ENCODE measurements around the gene FAM118B.

Gene FAM118B

DNA sequence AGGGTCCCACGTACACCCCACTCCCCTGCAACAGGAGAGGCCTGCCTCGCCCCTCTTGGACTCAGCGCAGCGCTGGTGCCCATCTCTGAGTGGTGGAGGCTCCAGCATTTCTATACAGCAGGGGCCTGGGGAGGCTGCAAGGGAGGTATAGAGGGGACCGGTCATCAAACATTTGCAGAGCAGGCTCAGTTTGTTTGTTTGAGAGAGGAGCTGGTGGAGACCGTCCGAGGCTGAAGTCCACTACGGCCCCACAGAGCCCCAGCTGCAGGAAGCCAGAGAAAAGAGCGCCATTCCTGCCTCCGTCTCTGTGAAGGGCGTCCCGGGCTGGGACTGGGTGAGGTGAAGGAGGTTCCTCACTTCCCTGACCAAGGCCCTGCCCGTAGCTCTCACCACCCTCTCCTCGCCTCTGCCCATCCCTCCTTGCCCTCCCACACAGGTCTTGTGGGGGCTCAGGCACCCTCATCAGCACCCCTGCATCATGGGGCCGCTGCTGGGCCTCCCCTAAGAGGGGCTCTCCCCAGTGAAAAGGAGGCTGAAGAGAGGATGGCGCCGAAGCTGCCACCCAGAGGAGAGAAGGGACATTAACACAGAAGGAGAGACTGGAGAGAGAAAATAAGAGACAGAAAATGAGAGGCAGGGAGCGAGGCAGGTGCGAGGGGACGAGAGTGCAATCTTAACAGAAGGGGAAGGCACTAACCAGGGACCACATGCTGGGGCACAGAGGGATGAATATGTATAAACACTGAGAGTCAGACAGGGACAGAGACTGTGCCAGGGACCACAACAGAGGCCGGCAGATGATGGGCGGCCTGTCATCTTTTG lies 24.7 kb upstream of the FAM118B start:
- DNase-seq, result no peak

DNA sequence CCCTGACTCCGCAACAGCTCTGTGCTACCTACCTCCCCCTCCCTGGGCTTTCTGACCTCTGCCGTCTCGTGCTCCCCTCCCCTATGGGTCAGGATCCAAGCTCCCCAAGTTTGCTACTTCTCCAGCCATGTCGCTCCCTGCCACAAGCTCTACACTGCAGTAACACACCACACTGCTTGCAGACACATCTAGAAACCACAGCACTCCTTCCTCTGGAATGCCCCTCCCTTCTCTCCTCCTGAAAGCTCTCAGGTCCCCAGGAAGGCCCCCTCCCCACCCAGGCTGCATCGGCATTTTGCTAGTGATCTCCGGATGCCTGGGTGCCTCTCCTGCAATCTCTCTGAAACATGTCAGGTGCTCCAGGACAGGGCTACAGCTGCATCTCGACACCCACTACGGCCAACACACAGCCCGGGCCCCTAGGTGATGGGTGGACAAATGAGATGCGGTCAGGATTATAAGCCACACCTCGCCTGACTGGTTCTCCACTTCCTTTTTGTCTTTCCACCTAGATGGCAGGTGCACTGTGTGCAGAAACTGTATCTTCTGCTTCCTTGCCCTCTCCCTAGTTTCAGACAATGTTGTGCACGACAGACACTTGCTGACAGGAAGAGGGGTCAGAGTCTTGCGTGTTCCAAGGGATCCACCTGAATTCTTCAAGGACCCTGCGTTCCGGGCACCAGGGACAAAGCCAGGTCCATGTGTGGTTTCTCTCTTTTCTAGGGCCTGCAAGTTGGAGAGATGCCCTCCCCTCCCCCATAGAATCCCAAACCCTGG lies 23.1 kb upstream of the FAM118B start:
- no peak for DNase-seq

DNA sequence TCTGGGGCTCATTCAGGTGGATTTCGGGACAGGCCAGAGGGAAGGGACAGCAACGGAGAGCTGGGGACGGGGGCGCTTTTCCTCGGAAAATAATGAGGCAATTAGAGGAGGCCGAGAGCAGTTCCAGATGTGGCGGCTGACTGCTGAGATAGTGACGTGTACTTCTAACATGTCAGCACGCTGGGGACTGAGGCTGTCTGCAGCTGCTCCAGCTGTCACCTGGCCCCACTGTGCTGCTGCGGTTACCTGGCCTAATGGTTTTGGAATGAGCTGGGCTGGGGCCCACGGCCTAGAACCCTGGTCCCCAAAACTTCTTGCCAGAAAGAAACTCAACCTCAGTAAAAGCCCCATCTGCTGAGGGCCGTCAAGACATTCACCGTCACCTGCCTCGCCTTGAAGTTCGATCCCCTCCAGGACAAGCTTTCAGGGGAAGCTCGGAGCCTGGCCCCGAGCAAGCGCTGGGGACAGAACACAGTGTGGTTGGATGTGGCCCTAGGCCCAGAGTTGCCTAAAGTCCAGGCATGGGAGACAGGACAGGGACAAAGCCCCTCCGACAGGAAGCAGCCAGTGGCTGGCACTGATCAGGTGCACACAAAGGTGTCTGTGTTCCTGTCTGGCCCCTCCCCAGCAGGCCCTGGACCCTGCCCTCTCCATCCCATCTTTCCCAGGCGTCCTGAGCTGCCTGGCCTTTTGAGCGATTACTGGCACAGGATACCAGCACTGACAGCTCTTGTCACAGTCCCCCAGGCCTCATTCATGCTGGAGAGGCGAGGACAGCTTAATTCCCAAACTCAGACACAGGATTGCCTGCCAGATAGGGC lies 22.3 kb upstream of the FAM118B start:
- DNase-seq, result no peak

DNA sequence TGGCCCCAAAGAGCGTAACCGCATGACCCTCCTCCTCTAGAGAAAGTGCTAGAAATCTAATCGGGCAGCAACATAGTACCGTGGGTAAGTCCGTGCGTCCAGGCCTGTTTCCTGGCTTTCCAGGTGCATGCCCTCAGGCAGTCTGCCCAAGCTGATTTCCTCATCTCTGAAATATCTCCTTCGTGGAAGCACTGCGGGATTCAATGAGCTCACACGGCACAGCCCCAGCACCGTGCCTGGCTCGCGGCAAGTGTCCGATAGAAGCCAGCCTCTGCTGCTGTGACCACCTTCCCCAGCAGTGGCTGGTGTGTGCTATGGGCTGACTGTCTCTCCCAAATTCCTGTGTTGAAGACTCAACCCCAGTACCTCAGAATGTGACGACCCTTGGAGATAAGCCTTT lies 20.8 kb upstream of the FAM118B start:
- no peak for DNase-seq

DNA sequence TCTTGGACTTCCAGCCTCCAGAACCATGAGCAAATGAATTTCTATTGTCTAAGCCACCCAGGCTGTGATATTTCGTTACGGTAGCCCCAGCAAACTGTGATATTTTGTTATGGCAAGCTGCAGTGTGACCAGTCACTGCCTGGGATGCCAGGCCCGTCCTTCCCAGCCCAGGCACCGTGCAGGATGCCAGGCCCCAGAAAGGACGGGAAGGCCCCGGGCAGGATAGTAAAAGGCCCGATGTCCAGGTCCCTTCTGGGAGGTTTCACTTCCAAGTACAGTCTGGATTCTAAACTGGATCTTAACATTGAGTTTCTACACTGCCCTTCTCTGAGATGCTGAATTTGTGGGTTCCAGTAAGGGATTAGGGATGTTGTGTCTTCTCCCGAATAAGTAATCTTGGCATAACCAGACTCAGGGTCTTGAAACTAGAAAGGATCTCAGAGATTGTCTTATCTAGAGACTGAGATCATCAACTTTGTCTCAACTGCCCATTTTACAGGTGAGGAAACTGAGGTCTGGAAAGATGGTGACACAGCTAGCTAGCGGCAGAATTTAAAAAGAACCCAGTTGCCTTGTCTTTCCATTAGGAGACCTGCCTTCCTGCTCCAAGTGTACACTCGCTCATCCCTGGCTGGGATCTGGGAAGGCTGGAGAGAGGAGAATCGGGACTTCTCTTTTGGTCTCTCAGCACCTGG lies 20.1 kb upstream of the FAM118B start:
- DNase-seq, result no peak

DNA sequence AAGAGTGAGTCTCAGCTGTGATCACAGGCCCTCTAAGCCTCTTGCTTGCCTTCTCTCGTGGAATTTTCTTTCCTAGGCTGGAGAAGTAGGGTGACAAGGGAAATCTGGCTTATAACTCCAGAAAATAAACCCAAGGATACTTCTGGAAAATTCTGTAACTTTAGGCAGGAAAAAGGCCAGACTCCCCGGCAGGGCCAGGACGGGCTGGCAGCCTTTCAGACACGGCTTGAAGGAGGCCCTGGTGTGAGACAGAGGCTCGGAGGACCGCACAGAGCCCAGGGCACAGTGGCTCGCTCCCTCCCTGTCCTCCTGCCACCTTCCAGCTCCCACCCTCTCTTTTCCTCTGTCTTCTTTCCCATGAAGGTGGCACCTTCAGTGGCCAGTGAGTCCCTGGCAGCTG lies 19.2 kb upstream of the FAM118B start:
- no peak for DNase-seq

DNA sequence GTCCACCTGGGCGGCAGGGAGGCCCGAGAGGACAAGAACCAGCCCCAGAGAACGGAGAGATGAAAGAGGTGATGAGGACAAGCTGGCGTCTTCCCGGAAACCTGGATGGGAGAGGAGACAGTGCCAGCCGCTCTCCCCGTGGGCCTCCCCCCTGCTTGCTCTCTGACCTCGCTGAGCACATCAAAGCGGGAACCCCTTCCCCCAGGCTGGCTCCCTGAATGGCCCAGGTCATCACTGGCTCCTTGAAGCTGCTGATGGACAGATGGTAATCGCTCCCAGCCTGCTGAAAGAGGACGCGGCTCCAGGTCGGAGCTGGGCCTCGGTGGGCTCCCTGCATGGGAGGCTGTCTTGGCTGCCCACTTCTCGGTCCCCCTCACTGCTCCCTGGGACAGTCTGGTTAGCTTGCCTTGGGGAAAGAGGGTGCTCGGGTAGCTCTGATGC lies 18.5 kb upstream of the FAM118B start:
- DNase-seq, result no peak

DNA sequence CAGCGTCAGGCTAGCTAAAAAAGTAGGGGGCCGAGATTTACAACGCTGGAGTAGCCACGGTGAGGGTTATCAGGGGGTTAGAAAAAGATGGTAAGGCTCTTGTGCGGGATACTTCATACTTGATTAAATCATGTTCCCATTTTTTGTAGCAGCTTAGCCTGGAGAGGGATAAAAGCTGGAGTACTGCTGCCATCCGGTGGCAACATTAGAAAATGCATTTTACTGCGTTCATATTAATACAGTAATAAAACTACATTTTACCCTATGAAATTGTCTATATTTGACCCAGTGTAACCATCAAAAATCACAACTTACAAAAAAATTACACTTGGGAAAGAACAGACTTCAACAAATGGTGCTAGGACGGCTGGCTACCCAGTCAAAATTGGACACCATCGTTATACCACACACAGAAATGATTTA lies 17.4 kb upstream of the FAM118B start:
- peak; percentile 50 for DNase-seq

DNA sequence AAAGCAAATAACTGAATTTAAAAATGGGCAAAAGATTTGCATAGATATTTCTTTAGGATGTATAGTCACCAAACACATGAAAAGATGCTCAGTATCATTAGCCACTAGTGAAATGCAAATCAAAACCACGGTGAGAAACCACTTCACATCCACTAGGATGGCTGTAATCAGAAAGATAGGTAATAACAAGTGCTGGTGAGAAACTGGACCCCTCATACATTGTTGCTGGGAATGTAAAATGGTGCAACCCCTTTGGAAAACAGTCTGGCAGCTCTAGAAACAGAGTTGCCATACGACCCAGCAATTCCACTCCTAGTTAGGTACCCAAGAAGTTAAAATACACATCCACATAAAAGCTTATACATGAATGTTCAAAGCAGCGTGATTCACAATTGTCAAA lies 16.5 kb upstream of the FAM118B start:
- no peak for DNase-seq

DNA sequence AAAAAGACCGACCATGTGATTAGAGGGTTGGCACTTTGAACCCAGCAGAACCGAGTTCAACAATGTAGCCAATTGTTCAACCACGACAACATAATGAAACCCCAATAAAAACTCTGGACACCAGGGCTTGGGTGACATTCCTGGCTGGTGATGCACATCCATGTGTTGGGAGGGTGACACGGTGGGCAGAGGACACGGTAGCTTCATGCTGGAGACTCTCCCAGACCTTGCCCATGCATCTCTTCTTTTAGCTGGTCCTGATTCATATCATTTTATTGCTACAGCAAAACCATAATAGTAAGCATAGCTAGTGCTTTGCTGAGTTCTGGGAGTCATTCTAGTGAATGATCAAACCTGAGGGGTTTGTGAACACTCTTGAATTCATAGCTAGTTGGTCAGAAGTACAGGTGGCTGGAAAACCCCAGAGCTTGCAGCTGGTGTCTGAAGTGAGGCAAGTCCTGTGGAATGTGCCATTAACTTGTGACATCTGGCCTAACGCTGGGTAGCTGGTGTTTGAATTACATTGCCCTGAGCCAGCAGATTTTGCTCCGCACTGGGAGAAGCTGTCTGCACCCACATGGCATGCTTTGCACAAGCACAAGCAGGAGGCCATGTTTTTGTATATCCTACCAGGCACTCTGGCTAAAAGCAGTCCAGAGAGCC lies 14.2 kb upstream of the FAM118B start:
- peak; percentile 51 for DNase-seq

DNA sequence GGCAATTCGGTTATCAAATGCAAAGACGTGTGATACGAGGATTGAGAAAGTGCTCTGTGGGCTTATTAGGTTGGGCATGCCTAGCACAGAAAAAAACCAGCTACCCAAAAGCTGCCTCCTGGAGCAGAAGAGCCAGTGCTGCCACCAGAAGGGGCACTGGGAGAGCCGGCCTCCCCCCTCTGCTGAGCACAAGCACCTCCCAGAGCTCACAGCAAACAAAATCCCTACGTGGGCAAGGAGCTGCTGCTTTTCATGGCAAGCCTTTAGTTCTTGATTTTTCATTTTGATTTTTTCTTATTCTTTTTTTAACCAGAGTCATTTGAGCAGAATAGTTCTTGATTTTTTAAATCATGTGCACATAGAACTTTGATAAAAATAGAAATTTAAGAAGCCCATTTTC lies 12.9 kb upstream of the FAM118B start:
- no peak for DNase-seq

DNA sequence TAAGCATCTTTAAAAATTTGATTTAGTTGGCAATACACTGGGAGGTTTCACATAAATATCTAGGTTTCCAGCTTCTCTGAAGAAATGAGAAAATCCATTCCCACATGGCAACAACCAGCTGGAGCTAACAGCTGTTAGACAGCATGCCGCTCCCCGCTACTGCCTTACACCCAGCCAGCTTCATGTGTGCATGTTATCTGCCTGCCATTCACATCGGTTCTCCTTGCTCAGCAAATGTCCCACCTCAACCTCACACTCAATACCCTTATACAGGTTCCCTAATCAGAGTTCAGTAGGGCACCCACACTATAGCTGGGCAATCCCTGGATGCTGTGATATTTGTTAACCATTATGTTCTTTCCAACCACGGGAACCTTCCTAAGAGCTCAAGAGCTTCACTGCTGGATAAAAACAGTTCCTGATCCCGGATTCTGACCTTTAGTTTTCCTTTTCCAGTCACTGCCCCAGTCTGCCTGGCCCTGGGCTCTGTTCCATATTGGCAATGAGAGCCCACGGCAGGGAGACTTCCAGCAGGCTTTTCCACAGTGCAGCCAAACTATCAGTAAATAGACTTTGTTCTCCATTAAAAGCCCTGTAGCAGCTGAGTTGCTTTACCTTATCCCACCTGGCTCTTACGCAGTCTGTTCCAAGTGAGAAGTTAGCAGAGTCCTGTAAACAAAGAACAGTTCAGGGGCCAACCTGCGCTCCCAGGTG lies 8.8 kb upstream of the FAM118B start:
- DNase-seq, result no peak

DNA sequence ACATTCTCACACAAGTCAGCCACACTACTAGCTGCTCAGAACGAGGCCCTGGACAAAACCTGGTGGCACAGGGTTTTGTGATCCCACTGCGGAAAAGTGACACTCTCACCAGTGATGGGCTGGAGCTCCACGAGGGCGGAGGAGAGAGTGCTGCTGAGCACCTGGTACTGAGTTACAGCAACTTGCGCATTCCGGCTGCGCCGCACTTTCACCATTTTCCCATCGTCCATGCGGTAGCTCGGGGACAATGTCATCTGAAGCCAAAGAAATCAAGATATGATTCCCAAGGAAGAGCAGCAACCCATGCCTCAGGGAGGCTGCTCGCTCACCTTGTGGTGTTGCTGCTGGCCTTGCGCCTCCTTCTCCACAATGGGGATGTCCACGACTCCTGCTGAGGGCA lies 6.2 kb upstream of the FAM118B start:
- no peak for DNase-seq

DNA sequence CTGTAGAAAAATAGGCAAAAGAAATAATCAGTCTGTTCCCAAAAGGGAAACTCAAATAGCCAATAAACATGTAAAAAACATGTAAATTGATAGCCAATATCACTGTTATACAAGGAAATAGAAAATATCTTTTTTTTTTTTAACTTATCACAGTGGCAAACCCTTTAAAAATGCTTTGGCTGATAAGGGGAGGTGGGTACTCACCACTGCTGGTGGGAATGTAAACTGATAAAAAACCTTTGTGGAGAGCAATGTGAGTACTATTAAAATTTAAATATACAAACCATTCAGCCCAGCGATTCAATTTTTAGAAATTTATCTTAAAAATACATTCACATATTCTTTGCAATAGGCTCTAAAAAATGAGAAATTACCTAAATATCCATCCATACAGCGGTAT lies 3.7 kb upstream of the FAM118B start:
- DNase-seq, result no peak

DNA sequence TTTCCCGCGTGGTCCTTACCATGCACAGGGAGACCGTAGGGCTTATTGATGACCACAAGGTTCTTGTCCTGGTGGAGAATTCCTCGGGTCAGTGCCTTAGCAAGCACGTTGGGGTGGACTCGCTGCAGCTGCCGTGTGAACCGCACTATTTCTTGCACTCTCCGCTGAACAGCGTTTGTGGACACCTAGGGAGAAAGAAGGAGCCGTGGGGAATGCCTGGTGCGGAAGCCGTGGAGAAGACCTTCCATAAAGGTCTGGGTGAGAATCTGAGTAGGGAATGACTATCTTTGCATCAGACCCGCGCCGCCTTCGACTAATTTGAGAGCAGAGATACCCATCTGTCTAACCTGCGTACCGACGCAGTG lies 729 bp upstream of the FAM118B start:
- no peak for DNase-seq

DNA sequence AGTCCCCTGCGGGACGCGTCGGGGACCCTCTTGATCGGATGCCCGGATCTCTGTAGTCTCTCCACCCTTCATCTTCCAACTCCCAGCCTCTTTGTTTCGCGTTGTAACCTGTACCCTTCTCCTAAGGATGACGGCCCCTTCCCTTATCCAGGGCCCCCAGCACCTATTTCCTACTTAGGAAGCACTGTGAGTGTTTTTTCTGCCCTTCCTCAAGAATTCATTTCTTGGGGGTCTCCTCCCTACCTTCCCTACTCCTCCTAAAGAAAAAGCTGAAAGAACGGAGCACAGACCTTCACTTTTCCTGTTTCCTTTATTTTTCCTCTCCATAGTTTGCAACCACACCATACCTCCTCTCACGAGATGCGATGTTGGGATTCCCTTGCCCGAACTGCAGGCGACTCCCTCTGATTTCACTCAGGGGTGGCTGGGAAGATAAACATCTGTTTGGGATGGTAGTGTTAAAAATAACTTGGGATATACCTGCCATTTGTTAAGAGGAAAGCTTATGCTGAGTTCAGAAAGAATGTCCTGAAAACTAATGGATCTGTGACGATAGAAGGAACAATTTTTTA lies 593 bp downstream of the FAM118B start:
- DNase-seq, result no peak

DNA sequence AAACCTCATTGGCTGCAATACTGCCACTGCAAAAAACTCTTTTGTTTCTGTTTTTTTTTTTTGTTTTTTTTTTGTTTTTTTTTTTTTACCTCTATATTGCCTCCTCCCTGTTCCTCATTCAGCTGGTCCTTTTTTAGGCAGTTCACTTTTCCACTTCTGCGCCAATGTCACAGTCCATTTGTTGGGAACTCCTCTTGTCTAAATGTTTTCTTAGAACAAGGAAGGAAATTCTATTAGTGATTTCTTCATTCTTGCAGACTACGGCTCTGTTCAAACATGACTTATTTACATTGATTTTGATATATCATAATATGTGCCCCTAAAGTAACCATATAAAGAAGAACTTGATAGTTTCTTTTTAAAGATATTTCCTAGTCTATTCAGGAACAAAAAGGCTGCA lies 2.9 kb downstream of the FAM118B start:
- DNase-seq, result peak; percentile 97

DNA sequence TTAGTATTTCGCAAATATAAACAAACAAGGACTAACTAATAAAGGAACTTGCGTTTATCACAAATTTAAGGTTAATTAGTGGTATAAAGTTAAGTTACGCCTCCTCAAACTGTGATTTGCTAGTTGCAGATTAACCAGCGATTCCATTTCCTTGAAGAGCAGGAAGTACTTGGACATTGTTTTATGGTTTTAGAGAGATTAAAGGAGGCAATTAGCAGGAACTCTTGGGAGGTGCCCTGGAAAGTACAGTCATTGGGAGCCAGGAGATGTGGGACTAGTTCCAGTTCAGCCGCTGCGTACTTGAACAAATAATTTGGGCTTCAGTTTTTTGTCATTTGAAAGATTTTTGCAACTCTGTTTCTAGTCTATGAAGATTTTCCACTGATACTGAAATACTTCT lies 3.3 kb downstream of the FAM118B start:
- DNase-seq, result no peak

DNA sequence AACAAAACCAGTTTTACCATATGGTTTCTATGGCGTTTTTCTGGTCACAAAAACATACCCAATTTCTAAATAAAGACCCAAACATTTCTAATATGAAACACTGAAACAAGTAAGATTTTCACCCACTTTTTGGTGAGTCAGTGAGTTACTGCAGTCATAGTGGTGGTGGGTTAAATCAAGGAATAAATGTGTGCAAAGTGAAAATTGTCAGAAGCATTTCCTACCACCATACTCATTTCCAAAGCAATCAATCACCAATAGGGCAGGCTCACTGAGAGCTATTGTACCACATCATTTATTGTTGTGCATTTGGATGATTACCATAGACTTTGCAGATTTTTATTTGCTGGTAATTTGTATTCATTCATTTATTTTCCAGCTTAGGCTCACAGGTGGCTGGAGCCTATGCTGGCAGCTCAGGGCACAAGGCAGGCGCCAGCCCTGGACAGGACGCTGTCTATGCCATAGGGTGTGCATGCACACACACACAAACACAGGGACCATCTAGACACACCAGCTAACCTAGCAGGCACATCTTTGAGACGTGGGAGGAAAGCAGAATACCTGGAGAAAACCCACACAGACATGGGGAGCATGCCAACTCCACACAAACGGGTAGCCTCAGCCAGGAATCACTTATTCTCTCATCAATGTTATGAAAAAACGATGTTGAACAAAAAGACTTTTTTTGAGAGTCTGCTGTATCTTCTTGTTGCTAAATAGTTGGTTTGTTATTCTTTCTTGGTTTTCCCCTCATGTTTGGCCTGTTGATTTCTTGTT lies 5.1 kb downstream of the FAM118B start:
- no peak for DNase-seq

DNA sequence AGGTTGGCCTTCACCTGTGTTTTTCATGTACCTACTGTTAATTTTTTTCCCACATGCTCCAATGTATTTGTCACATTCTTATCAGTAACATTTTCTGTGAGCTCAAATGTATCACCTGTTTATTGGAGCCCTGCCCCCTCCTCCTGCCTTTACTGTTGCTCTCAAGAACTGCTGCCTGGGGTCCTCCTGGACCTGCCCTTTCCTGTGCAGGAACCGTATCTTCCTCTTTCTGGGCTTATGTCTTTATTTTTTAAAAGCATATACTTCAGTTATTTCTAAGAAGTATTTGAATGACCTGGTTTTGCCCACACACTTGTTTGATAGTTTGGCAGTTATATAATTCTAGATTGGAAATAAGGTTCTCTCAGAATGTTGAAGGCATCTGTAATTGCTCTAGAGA lies 5.9 kb downstream of the FAM118B start:
- peak; percentile 68 for DNase-seq

DNA sequence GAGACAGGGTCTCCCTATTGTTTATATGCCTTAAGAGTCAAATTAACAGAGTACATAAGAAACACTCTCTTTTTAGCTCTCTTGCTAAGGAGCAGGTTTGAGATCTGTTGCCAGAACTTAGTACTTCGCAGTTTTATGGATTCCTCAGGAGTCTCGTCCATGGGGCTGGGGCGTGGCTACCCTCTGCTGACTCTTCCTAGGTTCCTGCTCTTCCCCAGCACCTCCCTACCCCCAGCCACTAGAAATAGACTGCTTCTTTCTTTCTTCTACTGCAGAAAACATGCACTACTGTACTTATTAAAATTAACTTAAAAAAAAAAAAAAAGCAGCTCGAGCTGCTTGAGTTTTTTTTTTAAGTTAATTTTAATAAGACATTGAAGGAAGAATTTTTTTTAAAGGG lies 8.0 kb downstream of the FAM118B start:
- DNase-seq, result no peak

Data from GF-D8 (cell line).